ENCODE data around the gene FOXJ3.

Gene FOXJ3

GRCh38 chr1:42140191-42140590 lies 194.8 kb downstream of the FOXJ3 start:
- Mint-ChIP-seq H3K27me3 (ENCODE audit: low read depth, poor library complexity) (peaks cover 13% of the 10 kb centered on the region), H3K36me3 (ENCODE audit: low read depth) (no peaks in the 10 kb centered on the region), H3K4me3 (no peak overlapping the region), H3K4me1 (peaks cover 25% of the 10 kb centered on the region), H3K9me3 (peaks cover 7% of the 10 kb centered on the region), H3K27ac (no peak overlapping the region)
- no peak for DNase-seq
- TF ChIP-seq, protein P1, sequence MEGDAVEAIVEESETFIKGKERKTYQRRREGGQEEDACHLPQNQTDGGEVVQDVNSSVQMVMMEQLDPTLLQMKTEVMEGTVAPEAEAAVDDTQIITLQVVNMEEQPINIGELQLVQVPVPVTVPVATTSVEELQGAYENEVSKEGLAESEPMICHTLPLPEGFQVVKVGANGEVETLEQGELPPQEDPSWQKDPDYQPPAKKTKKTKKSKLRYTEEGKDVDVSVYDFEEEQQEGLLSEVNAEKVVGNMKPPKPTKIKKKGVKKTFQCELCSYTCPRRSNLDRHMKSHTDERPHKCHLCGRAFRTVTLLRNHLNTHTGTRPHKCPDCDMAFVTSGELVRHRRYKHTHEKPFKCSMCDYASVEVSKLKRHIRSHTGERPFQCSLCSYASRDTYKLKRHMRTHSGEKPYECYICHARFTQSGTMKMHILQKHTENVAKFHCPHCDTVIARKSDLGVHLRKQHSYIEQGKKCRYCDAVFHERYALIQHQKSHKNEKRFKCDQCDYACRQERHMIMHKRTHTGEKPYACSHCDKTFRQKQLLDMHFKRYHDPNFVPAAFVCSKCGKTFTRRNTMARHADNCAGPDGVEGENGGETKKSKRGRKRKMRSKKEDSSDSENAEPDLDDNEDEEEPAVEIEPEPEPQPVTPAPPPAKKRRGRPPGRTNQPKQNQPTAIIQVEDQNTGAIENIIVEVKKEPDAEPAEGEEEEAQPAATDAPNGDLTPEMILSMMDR (IDR thresholded peaks at IDR 0.05): no peak

DNA sequence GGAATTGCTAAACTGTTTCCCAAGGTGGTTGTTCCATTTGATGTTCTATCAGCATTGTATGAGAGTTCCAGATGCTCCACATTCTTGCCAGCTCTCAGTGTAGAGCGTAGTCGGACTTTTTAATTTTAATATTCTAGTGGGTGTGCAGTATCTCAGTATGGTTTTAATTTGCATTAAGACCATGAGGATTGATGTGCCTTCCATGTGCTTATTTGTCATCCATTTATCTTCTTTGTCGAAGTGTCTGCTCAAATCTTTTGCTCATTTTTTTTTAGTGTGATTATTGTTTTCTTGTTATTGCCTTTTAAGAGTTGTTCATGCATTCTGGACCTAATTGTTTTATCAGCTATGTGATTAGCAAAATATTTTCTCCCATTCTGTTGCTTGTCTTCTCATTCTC lies 195.6 kb downstream of the FOXJ3 start:
- TF ChIP-seq, protein P1 (IDR thresholded peaks at IDR 0.05): no peak
- Mint-ChIP-seq H3K4me1 (peaks cover 18% of the 10 kb centered on the region), H3K27ac (no peak overlapping the region), H3K4me3 (no peak overlapping the region), H3K36me3 (ENCODE audit: low read depth) (no peaks in the 10 kb centered on the region), H3K27me3 (ENCODE audit: low read depth, poor library complexity) (peaks cover 10% of the 10 kb centered on the region), H3K9me3 (peaks cover 7% of the 10 kb centered on the region)
- DNase-seq: no peak

- H3K4me1 Mint-ChIP-seq: peaks cover 11% of the 10 kb centered on the region
- H3K9me3 Mint-ChIP-seq: peaks cover 7% of the 10 kb centered on the region
- no peak for DNase-seq
- no peaks in the 10 kb centered on the region for H3K36me3 Mint-ChIP-seq (ENCODE audit: low read depth)
- TF ChIP-seq, protein P1 (IDR thresholded peaks at IDR 0.05): no peak
- peaks cover 10% of the 10 kb centered on the region for H3K27me3 Mint-ChIP-seq (ENCODE audit: low read depth, poor library complexity)
- no peak overlapping the region for H3K27ac Mint-ChIP-seq
- H3K4me3 Mint-ChIP-seq: no peak overlapping the region
These were observed 196.4 kb downstream of the FOXJ3 start for GRCh38 chr1:42138586-42138985.

GRCh38 chr1:42137766-42138165 lies 197.3 kb downstream of the FOXJ3 start:
- H3K4me1 Mint-ChIP-seq: peaks cover 7% of the 10 kb centered on the region
- DNase-seq: no peak
- peaks cover 10% of the 10 kb centered on the region for H3K27me3 Mint-ChIP-seq (ENCODE audit: low read depth, poor library complexity)

GRCh38 chr1:42136466-42136865 lies 198.6 kb downstream of the FOXJ3 start:
- Mint-ChIP-seq H3K9me3 (peaks cover 7% of the 10 kb centered on the region), H3K4me3 (no peak overlapping the region), H3K4me1 (peaks cover 7% of the 10 kb centered on the region), H3K36me3 (ENCODE audit: low read depth) (no peaks in the 10 kb centered on the region), H3K27me3 (ENCODE audit: low read depth, poor library complexity) (peaks cover 6% of the 10 kb centered on the region), H3K27ac (no peak overlapping the region)
- no peak for DNase-seq
- TF ChIP-seq, protein P1 (IDR thresholded peaks at IDR 0.05): no peak

More at GRCh38 chr1:42137766-42138165, 197.3 kb downstream of the FOXJ3 start:
- Mint-ChIP-seq H3K27ac (no peak overlapping the region), H3K36me3 (ENCODE audit: low read depth) (no peaks in the 10 kb centered on the region), H3K4me3 (no peak overlapping the region), H3K9me3 (peaks cover 7% of the 10 kb centered on the region)
- TF ChIP-seq, protein P1 (IDR thresholded peaks at IDR 0.05): no peak

- H3K4me3 Mint-ChIP-seq: no peak overlapping the region
- peaks cover 7% of the 10 kb centered on the region for H3K9me3 Mint-ChIP-seq
These were observed 199.6 kb downstream of the FOXJ3 start for GRCh38 chr1:42135426-42135825.

More at GRCh38 chr1:42135426-42135825, 199.6 kb downstream of the FOXJ3 start:
- DNase-seq: no peak
- Mint-ChIP-seq H3K27ac (no peak overlapping the region), H3K27me3 (ENCODE audit: low read depth, poor library complexity) (peaks cover 6% of the 10 kb centered on the region), H3K36me3 (ENCODE audit: low read depth) (no peaks in the 10 kb centered on the region), H3K4me1 (peaks cover 7% of the 10 kb centered on the region)
- TF ChIP-seq, protein P1 (IDR thresholded peaks at IDR 0.05): no peak
